ENCODE data around the gene POLD3. TPM values are rescaled to one million over a fixed set of nuclear protein-coding genes. Genes with fewer than 3 reads are reported as not detected.

The POLD3 gene
- total RNA-seq, 1 experiment from 2014 or later, result 18.9 TPM

- BruUV-seq (replicated peaks), result no TSS peak
- Histone ChIP-seq H3K9me2 (ENCODE audit: insufficient read depth) (no peaks in the 10 kb centered on the region), H3K36me3 (ENCODE audit: control insufficient read depth in 1 of 2, insufficient read depth in 2 of 2, low read length in 2 of 2) (peaks cover 10 to 29% of the 10 kb centered on the region in 2 experiments), H3K27ac (ENCODE audit: low read depth, low read length) (no peak overlapping the region), H3K27me3 (ENCODE audit: insufficient read depth, low read length) (no peaks in the 10 kb centered on the region), H3K4me1 (ENCODE audit: control insufficient read depth in 1 of 2, insufficient read depth in 2 of 2, low read length in 2 of 2) (no peaks in the 10 kb centered on the region), H3K9me3 (ENCODE audit: control insufficient read depth in 1 of 2, insufficient read depth in 1 of 2, low read depth in 1 of 2, low read length in 2 of 2) (no peaks in the 10 kb centered on the region), H3K79me2 (ENCODE audit: insufficient read depth, low read length) (peaks cover 33% of the 10 kb centered on the region), H3K4me3 (replicated peaks in 1 of 2; ENCODE audit: low read depth in 1 of 2, low read length in 2 of 2) (no peak overlapping the region), H2AFZ (ENCODE audit: low read depth, low read length, poor library complexity, severe bottlenecking) (no peak overlapping the region), H4K20me1 (ENCODE audit: insufficient read depth) (no peaks in the 10 kb centered on the region), H3K9ac (ENCODE audit: low read length) (no peak overlapping the region), H3K4me2 (ENCODE audit: low read length) (no peak overlapping the region)
- ATAC-seq (no peak), DNase-seq (ENCODE audit: low read depth, low spot score) (no peak)
- CTCF ChIA-PET, result no interaction called here
- intact Hi-C loops (cut with micrococcal nuclease), result no loop called here
- POLR2A ChIA-PET, result no interaction called here
- RAD21 ChIA-PET (ENCODE audit: low non-redundant PET in 1 of 2, low total read pairs in 2 of 2, uncharacterized antibody in 2 of 2, unreplicated experiment in 2 of 2), result no interaction called here
- no peak for TF ChIP-seq FOSL1 (IDR thresholded peaks at IDR 0.05; ENCODE audit: low read depth)
- no peak for TF ChIP-seq SRF (IDR thresholded peaks at IDR 0.05; ENCODE audit: low read depth)
- TF ChIP-seq POLR2A (IDR thresholded peaks at IDR 0.05; ENCODE audit: borderline replicate concordance, extremely low read depth, insufficient read depth, insufficient read length), result no peak
- no peak for TF ChIP-seq ZNF274 (IDR thresholded peaks at IDR 0.05; ENCODE audit: low read depth, low read length)
- no peak for TF ChIP-seq ZFX (IDR thresholded peaks at IDR 0.05)
- TF ChIP-seq, protein P1, sequence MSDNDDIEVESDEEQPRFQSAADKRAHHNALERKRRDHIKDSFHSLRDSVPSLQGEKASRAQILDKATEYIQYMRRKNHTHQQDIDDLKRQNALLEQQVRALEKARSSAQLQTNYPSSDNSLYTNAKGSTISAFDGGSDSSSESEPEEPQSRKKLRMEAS (IDR thresholded peaks at IDR 0.05), result no peak
- TF ChIP-seq ELF1 (IDR thresholded peaks at IDR 0.05; ENCODE audit: borderline replicate concordance, low read depth), result no peak
- no peak for TF ChIP-seq ATF3 (IDR thresholded peaks at IDR 0.05)
- TF ChIP-seq TCF7L2 (IDR thresholded peaks at IDR 0.05; ENCODE audit: borderline replicate concordance, extremely low read depth, insufficient read depth, insufficient read length), result no peak
- no peak for TF ChIP-seq YY1 (IDR thresholded peaks at IDR 0.05; ENCODE audit: extremely low read depth, insufficient replicate concordance, low read depth, low read length)
- TF ChIP-seq EGR1 (IDR thresholded peaks at IDR 0.05; ENCODE audit: low read depth), result no peak
- TF ChIP-seq JUND (IDR thresholded peaks at IDR 0.05), result no peak
- no peak for TF ChIP-seq EZH2phosphoT487 (IDR thresholded peaks at IDR 0.05; ENCODE audit: borderline replicate concordance)
- TF ChIP-seq SIN3A (IDR thresholded peaks at IDR 0.05; ENCODE audit: low read depth), result no peak
- TF ChIP-seq RAD21 (IDR thresholded peaks at IDR 0.05; ENCODE audit: low read depth), result no peak
- no peak for TF ChIP-seq ZBTB33 (IDR thresholded peaks at IDR 0.05; ENCODE audit: extremely low read depth, insufficient replicate concordance, low read length)
- no peak for TF ChIP-seq CEBPB (IDR thresholded peaks at IDR 0.05; ENCODE audit: low read depth)
- no peak for TF ChIP-seq CTCF (IDR thresholded peaks at IDR 0.05 in 2 of 3, conservative IDR thresholded peaks at IDR 0.05 in 1 of 3; ENCODE audit: borderline replicate concordance in 1 of 3, insufficient read depth in 1 of 3, low read depth in 2 of 3, low read length in 2 of 3)
- no peak for TF ChIP-seq CBX3 (IDR thresholded peaks at IDR 0.05; ENCODE audit: low read depth)
These were observed 20.5 kb downstream of the POLD3 start for GRCh38 chr11:74612877-74613276.
